NB4 (cell line): ENCODE measurements around the gene ZNF579.

Source experiments
- POLR2A ChIP-seq: IDR thresholded peaks from 2 replicates; pipeline ENCODE4 v1.6.1; 2011; ENCODE audit warnings: mild to moderate bottlenecking; ENCODE audit not compliant: insufficient read length; ENCODE audit errors: extremely low read depth
- TF ChIP-seq, protein P1 (sequence below): IDR thresholded peaks from one replicate; pipeline ENCODE4 v1.5.1; 2012; ENCODE audit warnings: low read depth, low read length

DNA sequence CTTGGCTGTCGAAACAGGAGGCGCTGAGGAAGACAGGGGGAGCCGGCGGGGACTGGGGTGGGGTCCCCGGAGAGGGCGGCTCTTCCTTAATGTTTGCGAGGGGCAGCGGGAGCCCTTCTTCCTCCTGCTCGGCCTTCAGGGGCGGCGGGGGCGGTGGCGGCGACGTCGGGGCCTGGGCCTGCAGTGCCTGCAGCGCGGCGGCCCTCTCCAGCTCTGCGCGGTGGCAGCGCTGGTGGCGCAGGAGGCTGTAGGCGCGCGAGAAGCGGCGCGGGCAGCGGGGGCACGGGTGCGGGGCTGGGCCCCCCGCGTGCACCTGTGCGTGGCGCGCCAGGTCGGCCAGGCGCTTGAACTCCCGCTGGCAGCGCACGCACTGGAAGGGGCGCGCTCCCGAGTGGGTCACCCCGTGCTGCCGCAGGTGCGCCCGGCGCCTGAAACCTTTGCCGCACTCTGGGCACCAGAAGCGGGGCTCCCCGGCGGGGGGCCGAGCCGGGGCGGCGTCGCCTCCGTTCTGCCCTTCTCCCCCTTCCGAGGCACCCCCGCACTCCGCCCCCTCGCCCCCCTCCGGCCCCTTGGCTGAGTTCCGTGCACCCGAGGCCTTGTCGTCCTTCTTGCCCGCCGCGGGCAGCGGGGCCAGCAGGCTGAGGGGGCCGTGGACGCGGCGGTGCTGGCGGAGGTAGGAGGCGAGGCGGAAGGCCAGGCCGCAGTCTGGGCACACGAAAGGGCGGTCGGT is 2.5 kb downstream of the ZNF579 start:
- TF ChIP-seq POLR2A, result no peak
- TF ChIP-seq, protein P1, sequence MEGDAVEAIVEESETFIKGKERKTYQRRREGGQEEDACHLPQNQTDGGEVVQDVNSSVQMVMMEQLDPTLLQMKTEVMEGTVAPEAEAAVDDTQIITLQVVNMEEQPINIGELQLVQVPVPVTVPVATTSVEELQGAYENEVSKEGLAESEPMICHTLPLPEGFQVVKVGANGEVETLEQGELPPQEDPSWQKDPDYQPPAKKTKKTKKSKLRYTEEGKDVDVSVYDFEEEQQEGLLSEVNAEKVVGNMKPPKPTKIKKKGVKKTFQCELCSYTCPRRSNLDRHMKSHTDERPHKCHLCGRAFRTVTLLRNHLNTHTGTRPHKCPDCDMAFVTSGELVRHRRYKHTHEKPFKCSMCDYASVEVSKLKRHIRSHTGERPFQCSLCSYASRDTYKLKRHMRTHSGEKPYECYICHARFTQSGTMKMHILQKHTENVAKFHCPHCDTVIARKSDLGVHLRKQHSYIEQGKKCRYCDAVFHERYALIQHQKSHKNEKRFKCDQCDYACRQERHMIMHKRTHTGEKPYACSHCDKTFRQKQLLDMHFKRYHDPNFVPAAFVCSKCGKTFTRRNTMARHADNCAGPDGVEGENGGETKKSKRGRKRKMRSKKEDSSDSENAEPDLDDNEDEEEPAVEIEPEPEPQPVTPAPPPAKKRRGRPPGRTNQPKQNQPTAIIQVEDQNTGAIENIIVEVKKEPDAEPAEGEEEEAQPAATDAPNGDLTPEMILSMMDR, result no peak
